ENCODE results near the gene LIX1.

Gene LIX1

DNA sequence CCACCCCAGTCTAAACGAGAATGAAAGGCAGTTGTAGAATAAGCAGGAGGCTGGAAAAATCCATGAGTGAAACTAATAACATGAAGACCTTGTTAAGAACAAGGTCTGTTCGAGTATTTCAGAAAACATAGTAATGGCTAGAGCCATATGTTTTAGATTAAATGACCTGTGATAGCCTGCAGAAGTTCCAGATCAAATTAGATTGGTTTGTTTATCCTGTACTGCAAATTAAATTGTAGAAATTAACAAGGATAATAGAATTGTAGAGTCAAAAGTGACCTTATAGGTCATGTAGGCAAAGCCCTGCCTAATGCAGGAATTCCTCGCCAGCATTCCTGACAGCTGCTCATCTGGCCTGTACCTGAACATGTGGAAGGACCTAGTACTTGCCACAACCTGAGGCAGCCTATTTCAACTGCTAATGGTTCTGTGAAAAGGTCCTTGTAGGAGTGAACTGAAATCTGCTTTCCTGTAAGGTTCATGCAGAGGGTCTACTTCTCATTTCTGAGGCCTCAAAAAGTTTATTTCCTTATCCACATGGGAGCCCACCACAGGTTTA lies 17.2 kb downstream of the LIX1 start:
- Histone ChIP-seq H3K27me3 (ENCODE audit: insufficient read depth, low read length) (no peaks in the 10 kb centered on the region), H3K4me3 (ENCODE audit: low read depth, low read length) (no peak overlapping the region), H2BK120ac (ENCODE audit: insufficient read depth, low read length, poor library complexity) (peak overlapping the region; percentile 53), H2AK5ac (ENCODE audit: low read length) (no peak overlapping the region), H4K12ac (ENCODE audit: low read depth, low read length) (no peak overlapping the region), H3K4ac (ENCODE audit: low read depth, low read length) (no peak overlapping the region), H3K18ac (ENCODE audit: low read length) (no peak overlapping the region), H3K4me1 (ENCODE audit: control insufficient read depth in 1 of 2, insufficient read depth in 2 of 2, low read length in 2 of 2) (peaks cover 7 to 10% of the 10 kb centered on the region in 2 experiments), H3K36me3 (ENCODE audit: control insufficient read depth in 1 of 2, insufficient read depth in 2 of 2, low read length in 2 of 2) (no peaks in the 10 kb centered on the region), H3K79me1 (ENCODE audit: low read length) (peaks cover 2% of the 10 kb centered on the region), H3K27ac (ENCODE audit: low read depth, low read length) (peak overlapping the region; percentile 66), H2BK5ac (ENCODE audit: low read depth, low read length, poor library complexity) (peak overlapping the region; percentile 83), H3K14ac (ENCODE audit: low read length) (no peak overlapping the region), H3K79me2 (ENCODE audit: control insufficient read depth, insufficient read depth, low read length, poor library complexity) (no peaks in the 10 kb centered on the region), H3K23ac (ENCODE audit: low read length) (no peak overlapping the region), H2AFZ (ENCODE audit: insufficient read depth, low read length, poor library complexity) (no peak overlapping the region), H3K9ac (ENCODE audit: low read length) (no peak overlapping the region), H4K91ac (ENCODE audit: low read depth, low read length) (peak overlapping the region; percentile 50), H3K4me2 (ENCODE audit: low read length) (no peak overlapping the region), H4K8ac (ENCODE audit: low read depth, low read length) (no peak overlapping the region), H2BK12ac (ENCODE audit: low read length) (peak overlapping the region; percentile 73), H3K9me3 (ENCODE audit: insufficient read depth, low read depth, low read length) (no peaks in the 10 kb centered on the region)
- no peak for DNase-seq
- no CpG with 5 or more reads among the region's 3 CpGs for WGBS (ENCODE audit: extremely low coverage, insufficient coverage, insufficient read length)

- no peaks in the 10 kb centered on the region for H3K36me3 ChIP-seq (ENCODE audit: control insufficient read depth in 1 of 2, insufficient read depth in 2 of 2, low read length in 2 of 2)
- H3K9ac ChIP-seq (ENCODE audit: low read length): no peak overlapping the region
- no peak overlapping the region for H2BK12ac ChIP-seq (ENCODE audit: low read length)
- H3K4ac ChIP-seq (ENCODE audit: low read depth, low read length): no peak overlapping the region
- H3K27ac ChIP-seq (ENCODE audit: low read depth, low read length): no peak overlapping the region
- no peak overlapping the region for H3K4me2 ChIP-seq (ENCODE audit: low read length)
- H3K14ac ChIP-seq (ENCODE audit: low read length): no peak overlapping the region
- DNase-seq: peak in 1 of 2 donors; percentile 22
- no peaks in the 10 kb centered on the region for H3K9me3 ChIP-seq (ENCODE audit: insufficient read depth, low read depth, low read length)
- no peak overlapping the region for H4K91ac ChIP-seq (ENCODE audit: low read depth, low read length)
- no peak overlapping the region for H2BK5ac ChIP-seq (ENCODE audit: low read depth, low read length, poor library complexity)
- no peak overlapping the region for H3K23ac ChIP-seq (ENCODE audit: low read length)
- H3K4me1 ChIP-seq (ENCODE audit: control insufficient read depth in 1 of 2, insufficient read depth in 2 of 2, low read length in 2 of 2): peaks cover 7 to 10% of the 10 kb centered on the region in 2 experiments
- no peak overlapping the region for H2AFZ ChIP-seq (ENCODE audit: insufficient read depth, low read length, poor library complexity)
- no peaks in the 10 kb centered on the region for H3K79me1 ChIP-seq (ENCODE audit: low read length)
- no peak overlapping the region for H2BK120ac ChIP-seq (ENCODE audit: insufficient read depth, low read length, poor library complexity)
- H4K12ac ChIP-seq (ENCODE audit: low read depth, low read length): no peak overlapping the region
- H3K27me3 ChIP-seq (ENCODE audit: insufficient read depth, low read length): no peaks in the 10 kb centered on the region
- no peak overlapping the region for H3K4me3 ChIP-seq (ENCODE audit: low read depth, low read length)
- WGBS (ENCODE audit: extremely low coverage, insufficient coverage, insufficient read length): no CpG with 5 or more reads among the region's 2 CpGs
- H3K18ac ChIP-seq (ENCODE audit: low read length): no peak overlapping the region
- no peaks in the 10 kb centered on the region for H3K79me2 ChIP-seq (ENCODE audit: control insufficient read depth, insufficient read depth, low read length, poor library complexity)
- H4K8ac ChIP-seq (ENCODE audit: low read depth, low read length): no peak overlapping the region
- no peak overlapping the region for H2AK5ac ChIP-seq (ENCODE audit: low read length)
These were observed 18.1 kb downstream of the LIX1 start for GRCh38 chr5:97124335-97124734.

- Histone ChIP-seq H2BK120ac (ENCODE audit: insufficient read depth, low read length, poor library complexity) (no peak overlapping the region), H4K91ac (ENCODE audit: low read depth, low read length) (no peak overlapping the region), H3K36me3 (ENCODE audit: control insufficient read depth in 1 of 2, insufficient read depth in 2 of 2, low read length in 2 of 2) (no peaks in the 10 kb centered on the region), H3K4me3 (ENCODE audit: low read depth, low read length) (no peak overlapping the region), H2AK5ac (ENCODE audit: low read length) (no peak overlapping the region), H3K23ac (ENCODE audit: low read length) (no peak overlapping the region), H3K27me3 (ENCODE audit: insufficient read depth, low read length) (no peaks in the 10 kb centered on the region), H3K9me3 (ENCODE audit: insufficient read depth, low read depth, low read length) (no peaks in the 10 kb centered on the region), H3K79me1 (ENCODE audit: low read length) (no peaks in the 10 kb centered on the region), H4K8ac (ENCODE audit: low read depth, low read length) (no peak overlapping the region), H2AFZ (ENCODE audit: insufficient read depth, low read length, poor library complexity) (no peak overlapping the region), H3K9ac (ENCODE audit: low read length) (no peak overlapping the region), H3K18ac (ENCODE audit: low read length) (no peak overlapping the region), H2BK12ac (ENCODE audit: low read length) (no peak overlapping the region), H4K12ac (ENCODE audit: low read depth, low read length) (no peak overlapping the region), H3K4me2 (ENCODE audit: low read length) (no peak overlapping the region), H3K4ac (ENCODE audit: low read depth, low read length) (no peak overlapping the region), H3K79me2 (ENCODE audit: control insufficient read depth, insufficient read depth, low read length, poor library complexity) (no peaks in the 10 kb centered on the region), H3K27ac (ENCODE audit: low read depth, low read length) (no peak overlapping the region), H3K14ac (ENCODE audit: low read length) (no peak overlapping the region), H3K4me1 (ENCODE audit: control insufficient read depth in 1 of 2, insufficient read depth in 2 of 2, low read length in 2 of 2) (peaks cover 7% of the 10 kb centered on the region in 2 experiments), H2BK5ac (ENCODE audit: low read depth, low read length, poor library complexity) (no peak overlapping the region)
- WGBS (ENCODE audit: extremely low coverage, insufficient coverage, insufficient read length): no CpG with 5 or more reads among the region's 5 CpGs
- no peak for DNase-seq
These were observed 20.6 kb downstream of the LIX1 start for GRCh38 chr5:97121848-97122247.

- Histone ChIP-seq H3K9me3 (ENCODE audit: insufficient read depth, low read depth, low read length) (no peaks in the 10 kb centered on the region), H3K79me1 (ENCODE audit: low read length) (no peaks in the 10 kb centered on the region), H2AK5ac (ENCODE audit: low read length) (no peak overlapping the region), H2BK5ac (ENCODE audit: low read depth, low read length, poor library complexity) (no peak overlapping the region), H3K79me2 (ENCODE audit: control insufficient read depth, insufficient read depth, low read length, poor library complexity) (no peaks in the 10 kb centered on the region), H4K91ac (ENCODE audit: low read depth, low read length) (no peak overlapping the region), H4K8ac (ENCODE audit: low read depth, low read length) (no peak overlapping the region), H3K9ac (ENCODE audit: low read length) (no peak overlapping the region), H3K27ac (ENCODE audit: low read depth, low read length) (no peak overlapping the region), H3K18ac (ENCODE audit: low read length) (no peak overlapping the region), H2BK12ac (ENCODE audit: low read length) (no peak overlapping the region), H3K36me3 (ENCODE audit: control insufficient read depth in 1 of 2, insufficient read depth in 2 of 2, low read length in 2 of 2) (no peaks in the 10 kb centered on the region), H3K14ac (ENCODE audit: low read length) (no peak overlapping the region), H3K4me1 (ENCODE audit: control insufficient read depth in 1 of 2, insufficient read depth in 2 of 2, low read length in 2 of 2) (peaks cover under 1 to 3% of the 10 kb centered on the region in 2 experiments), H3K23ac (ENCODE audit: low read length) (no peak overlapping the region), H3K4ac (ENCODE audit: low read depth, low read length) (no peak overlapping the region), H3K4me3 (ENCODE audit: low read depth, low read length) (no peak overlapping the region), H2BK120ac (ENCODE audit: insufficient read depth, low read length, poor library complexity) (no peak overlapping the region), H3K4me2 (ENCODE audit: low read length) (no peak overlapping the region), H4K12ac (ENCODE audit: low read depth, low read length) (no peak overlapping the region), H3K27me3 (ENCODE audit: insufficient read depth, low read length) (no peaks in the 10 kb centered on the region), H2AFZ (ENCODE audit: insufficient read depth, low read length, poor library complexity) (no peak overlapping the region)
- DNase-seq: no peak
- no CpG with 5 or more reads among the region's 2 CpGs for WGBS (ENCODE audit: extremely low coverage, insufficient coverage, insufficient read length)
These were observed 22.2 kb downstream of the LIX1 start for GRCh38 chr5:97120195-97120594.

All from trophoblast cell (in vitro differentiated cells and primary cell).